Endothelial cell of umbilical vein (primary cell): Measurements from ENCODE around the gene LRRC32.

Experiments
- EZH2 ChIP-seq: IDR thresholded peaks from 2 replicates; pipeline ENCODE4 v1.6.1; 2012; ENCODE audit warnings: borderline replicate concordance, low read depth, mild to moderate bottlenecking, moderate library complexity, low read length, inconsistent platforms; ENCODE audit not compliant: severe bottlenecking
- FOS ChIP-seq: IDR thresholded peaks from 2 replicates; pipeline ENCODE4 v1.6.1; 2011; ENCODE audit warnings: mild to moderate bottlenecking, low read length, moderate library complexity, borderline replicate concordance; ENCODE audit not compliant: insufficient read depth
- MYC ChIP-seq: IDR thresholded peaks from one replicate; pipeline ENCODE4 v1.6.1; 2011; ENCODE audit warnings: mild to moderate bottlenecking, low read depth, low read length
- POLR2A ChIP-seq: IDR thresholded peaks from 2 replicates; pipeline ENCODE4 v1.6.1; 2012; ENCODE audit warnings: low read depth, mild to moderate bottlenecking, control low read depth, low read length
- POLR2AphosphoS5 ChIP-seq: IDR thresholded peaks from 2 replicates; pipeline ENCODE4 v1.6.1; 2012; ENCODE audit warnings: low read depth, mild to moderate bottlenecking, control low read depth, low read length, moderate library complexity; ENCODE audit not compliant: insufficient read depth
- TF ChIP-seq, protein P1 (sequence below), 2 donors: IDR thresholded peaks; 1 replicate in 1 of 2; 2 replicates in 1 of 2; pipeline ENCODE4 v1.5.1; 2011; ENCODE audit warnings: low read length in 2 of 2, mild to moderate bottlenecking in 2 of 2, moderate library complexity in 2 of 2, control low read depth in 1 of 2, inconsistent platforms in 1 of 2, low read depth in 1 of 2; ENCODE audit not compliant: insufficient read depth in 1 of 2; ENCODE audit errors: extremely low read depth in 1 of 2
- TF ChIP-seq, protein P2 (sequence below): IDR thresholded peaks from 2 replicates; pipeline ENCODE4 v1.6.1; 2011; ENCODE audit not compliant: insufficient read depth, insufficient read length

GRCh38 chr11:76673176-76674142 is 2.9 kb upstream of the LRRC32 start:
- no peak for TF ChIP-seq EZH2
- TF ChIP-seq, protein P1, sequence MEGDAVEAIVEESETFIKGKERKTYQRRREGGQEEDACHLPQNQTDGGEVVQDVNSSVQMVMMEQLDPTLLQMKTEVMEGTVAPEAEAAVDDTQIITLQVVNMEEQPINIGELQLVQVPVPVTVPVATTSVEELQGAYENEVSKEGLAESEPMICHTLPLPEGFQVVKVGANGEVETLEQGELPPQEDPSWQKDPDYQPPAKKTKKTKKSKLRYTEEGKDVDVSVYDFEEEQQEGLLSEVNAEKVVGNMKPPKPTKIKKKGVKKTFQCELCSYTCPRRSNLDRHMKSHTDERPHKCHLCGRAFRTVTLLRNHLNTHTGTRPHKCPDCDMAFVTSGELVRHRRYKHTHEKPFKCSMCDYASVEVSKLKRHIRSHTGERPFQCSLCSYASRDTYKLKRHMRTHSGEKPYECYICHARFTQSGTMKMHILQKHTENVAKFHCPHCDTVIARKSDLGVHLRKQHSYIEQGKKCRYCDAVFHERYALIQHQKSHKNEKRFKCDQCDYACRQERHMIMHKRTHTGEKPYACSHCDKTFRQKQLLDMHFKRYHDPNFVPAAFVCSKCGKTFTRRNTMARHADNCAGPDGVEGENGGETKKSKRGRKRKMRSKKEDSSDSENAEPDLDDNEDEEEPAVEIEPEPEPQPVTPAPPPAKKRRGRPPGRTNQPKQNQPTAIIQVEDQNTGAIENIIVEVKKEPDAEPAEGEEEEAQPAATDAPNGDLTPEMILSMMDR (IDR thresholded peaks at IDR 0.05; ENCODE audit: extremely low read depth in 1 of 2, insufficient read depth in 1 of 2, low read depth in 1 of 2, low read length in 2 of 2): no peak
- TF ChIP-seq POLR2AphosphoS5: no peak
- TF ChIP-seq POLR2A: no peak
- TF ChIP-seq MYC: no peak
- TF ChIP-seq, protein P2, sequence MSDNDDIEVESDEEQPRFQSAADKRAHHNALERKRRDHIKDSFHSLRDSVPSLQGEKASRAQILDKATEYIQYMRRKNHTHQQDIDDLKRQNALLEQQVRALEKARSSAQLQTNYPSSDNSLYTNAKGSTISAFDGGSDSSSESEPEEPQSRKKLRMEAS: no peak
- no peak for TF ChIP-seq FOS
